ENCODE measurements around the gene DNAI1.
"Not testable (repeated sequence)": the region's sequence is repeated elsewhere in the genome, so short reads cannot be mapped to it uniquely, and the experiment has no call there.

DNAI1 gene

GRCh38 chr9:34450644-34451043, 8.0 kb upstream of the DNAI1 start:
- no peak for DNase-seq

DNA sequence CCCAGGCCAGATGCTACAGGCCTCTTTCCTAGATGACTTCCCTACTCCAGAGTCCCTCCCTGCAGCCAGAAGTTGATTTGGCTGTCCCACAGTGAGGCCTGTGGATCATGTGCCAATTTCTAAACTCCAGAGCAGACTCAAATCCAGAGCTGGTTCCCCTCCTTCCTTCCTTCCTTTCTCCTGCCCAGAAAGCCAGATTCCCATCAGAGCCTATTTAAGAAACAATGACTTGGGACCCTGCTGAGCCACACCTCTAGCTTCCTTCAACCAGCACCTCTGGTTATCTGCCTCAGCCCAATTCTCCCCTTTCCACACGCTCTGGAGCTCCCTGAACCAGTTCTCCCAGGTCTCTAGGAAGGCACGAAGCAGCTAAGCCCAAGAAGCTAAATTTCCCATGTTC, 7.5 kb upstream of the DNAI1 start:
- no peak for DNase-seq

DNA sequence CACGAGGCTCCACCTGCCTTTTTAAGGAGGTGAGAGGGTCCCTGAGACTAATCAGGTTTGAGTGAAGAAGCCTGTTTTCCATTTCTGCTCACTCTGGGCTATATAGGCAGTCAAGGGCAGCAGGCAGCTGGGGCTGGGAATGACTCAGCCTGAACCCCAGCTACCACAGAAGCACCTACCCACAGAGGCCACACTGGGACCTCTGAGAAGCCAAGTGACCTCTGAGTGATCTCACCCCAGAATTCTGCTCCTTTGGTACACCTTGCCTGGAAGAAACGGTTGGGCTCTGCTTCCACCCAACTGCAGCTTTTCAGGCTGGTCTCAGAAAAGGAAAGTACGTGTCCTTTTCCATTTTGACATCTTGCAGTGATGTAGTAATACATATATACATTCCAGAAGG, 7.1 kb upstream of the DNAI1 start:
- DNase-seq, result no peak

DNA sequence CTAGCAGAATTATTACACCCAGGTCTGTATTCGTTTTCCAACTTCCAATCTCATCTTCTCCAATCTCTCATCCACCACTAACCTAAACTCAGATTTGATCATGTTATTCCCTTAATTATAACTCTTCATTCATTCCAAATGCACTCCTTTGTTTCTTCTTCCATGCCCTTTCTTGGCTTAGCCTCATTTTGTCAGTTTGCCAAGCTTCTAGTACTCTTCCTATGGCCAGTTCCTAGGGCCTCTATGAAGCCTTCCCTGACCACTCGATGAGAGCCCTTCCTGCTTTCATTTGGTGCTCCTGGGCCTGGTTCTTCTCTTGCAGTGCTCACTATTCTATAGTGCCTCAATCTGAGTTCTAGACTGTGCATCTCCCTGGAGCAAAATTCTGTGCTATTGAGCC, 6.0 kb upstream of the DNAI1 start:
- no peak for DNase-seq

GRCh38 chr9:34454571-34455065, 4.0 kb upstream of the DNAI1 start:
- peak in 1 of 58 donors; percentile 30 for DNase-seq

DNA sequence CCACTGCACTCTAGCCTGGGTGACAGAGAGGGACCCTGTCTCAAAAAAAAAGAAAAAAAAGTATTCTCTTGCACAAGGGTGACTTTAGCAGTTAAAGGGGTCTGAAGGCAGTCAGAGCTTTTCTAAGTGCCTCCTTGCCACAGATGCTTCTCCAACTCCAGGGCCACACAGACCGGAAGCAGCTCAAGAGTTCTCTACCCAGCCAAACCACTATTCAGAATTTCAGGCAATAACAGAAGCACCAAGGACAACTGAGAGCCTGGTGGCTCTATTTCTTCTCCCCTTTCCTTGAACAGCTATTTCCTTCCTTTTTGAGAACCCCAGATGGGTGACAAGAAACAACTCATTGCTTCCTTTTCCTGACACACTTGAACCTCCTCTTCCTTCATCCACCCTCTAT, 2.5 kb upstream of the DNAI1 start:
- no peak for DNase-seq

DNA sequence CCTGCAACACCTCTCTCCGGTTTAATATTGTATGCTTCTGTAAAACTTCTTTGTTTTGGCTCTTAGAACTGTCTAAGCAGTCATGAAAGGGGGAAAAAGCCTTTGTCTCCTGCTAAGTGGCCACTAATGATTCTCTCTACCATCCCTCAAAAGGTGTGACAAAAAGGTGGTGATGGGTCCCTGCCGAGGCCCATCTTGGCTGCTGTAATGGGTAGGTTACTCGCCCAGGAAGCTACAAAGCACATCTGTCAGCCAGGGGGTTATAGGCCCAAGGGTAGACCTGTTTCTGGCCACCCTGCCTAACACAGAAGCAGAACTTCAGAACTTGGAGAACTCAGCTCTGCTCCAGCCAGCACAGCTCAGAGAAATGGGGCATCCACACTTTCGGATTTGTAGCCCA, 1.9 kb upstream of the DNAI1 start:
- no peak for DNase-seq

- DNase-seq, result peak in 55 of 58 donors; percentile 10 to 82 (median 55)
These were observed 1.2 kb upstream of the DNAI1 start for GRCh38 chr9:34457266-34458012.

GRCh38 chr9:34458959-34459340, 345 bp downstream of the DNAI1 start:
- DNase-seq, result no peak

DNA sequence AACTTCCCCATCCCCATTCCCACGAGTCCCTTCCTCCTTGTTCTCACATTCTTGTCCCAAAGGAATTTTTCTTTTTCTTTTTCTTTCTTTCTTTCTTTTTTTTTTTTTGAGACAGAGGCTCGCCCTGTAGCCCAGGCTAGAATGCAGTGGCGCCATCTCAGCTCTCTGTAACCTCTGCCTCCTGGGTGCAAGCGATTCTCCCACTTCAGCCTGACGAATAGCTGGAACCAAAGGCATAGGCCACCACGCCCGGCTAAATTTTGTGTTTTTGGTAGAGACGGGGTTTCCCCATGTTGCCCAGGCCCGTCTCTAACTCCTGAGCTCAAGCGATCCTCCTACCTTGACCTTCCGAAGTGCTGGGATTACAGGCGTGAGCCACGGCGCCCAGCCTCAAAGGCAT, 751 bp downstream of the DNAI1 start:
- no peak for DNase-seq

GRCh38 chr9:34459941-34460340, 1.3 kb downstream of the DNAI1 start:
- DNase-seq, result no peak

DNA sequence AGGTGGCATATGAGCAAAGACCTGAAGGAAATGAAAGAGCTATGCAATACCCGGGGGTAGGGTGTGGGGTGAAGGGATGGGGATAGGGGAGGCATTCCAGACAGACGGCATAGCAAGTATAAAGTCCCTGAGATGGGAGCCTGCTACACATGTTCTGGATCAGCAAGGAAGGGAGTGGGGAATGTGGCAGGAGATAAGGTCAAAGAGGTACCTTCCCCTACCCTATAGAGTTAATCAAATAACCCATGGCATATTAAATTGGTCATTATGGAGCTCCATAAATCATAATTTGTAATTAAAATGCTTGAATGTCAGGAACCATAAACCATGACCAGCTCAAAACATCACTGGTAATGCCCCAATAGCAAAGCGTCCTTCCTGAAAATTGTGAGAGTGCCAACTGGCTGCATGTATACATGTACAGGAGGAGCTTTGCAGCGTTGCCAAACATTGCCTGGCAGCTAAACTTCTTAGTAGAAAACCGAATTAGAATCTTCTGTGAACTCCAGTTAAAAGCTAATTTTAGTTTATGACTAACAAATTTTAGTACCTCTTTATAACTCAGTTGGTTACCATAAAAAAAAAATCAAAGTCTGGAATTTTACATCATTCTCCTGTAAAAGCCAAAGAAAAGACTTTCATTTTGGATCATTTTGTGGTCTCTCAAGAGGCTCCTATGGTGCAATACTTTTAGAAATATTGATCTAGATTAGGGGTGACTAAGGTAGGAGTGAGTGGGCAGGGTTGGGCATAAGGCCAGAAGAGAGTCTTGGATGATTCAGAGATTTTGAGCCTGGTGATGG, 4.7 kb downstream of the DNAI1 start:
- DNase-seq, result peak in 17 of 58 donors; percentile 2 to 51 (median 17)

DNA sequence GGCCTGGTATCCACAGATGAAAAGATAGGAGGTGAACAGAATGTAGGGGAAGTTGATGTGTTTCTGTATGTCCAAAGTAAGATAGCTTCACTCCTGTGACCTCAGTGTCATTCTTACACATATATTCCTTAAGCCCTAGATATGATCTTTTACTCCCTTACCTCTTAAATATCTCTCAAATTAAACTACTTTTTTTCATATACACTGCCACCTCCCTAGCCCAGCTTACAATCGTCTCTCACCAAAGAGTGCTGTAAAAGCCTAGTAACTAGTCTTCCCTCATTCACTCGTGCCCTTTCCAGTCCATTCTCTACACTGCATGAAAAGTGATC, 5.3 kb downstream of the DNAI1 start:
- DNase-seq, result no peak

- no peak for DNase-seq
These were observed 6.0 kb downstream of the DNAI1 start for GRCh38 chr9:34464571-34464970.

GRCh38 chr9:34465468-34465867, 6.9 kb downstream of the DNAI1 start:
- DNase-seq, result no peak

DNA sequence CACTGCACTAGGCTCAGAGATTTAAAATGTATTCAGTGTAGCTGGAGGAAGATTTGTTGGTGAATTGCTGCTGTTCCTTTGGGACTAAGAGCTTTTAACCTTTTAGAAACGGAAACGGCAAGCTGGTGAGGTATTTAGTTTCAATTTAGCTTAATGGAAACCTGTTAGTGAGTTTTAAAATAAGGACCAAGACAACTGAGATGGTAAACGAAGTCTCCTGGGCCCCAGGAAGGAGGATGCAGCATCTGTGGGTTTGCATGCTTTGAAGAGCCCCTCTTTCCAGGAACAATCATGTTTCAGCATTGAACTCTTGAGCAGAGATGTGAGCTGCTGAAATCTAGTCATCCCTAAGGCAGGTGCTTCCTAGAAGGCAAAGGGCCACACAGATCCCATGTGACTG, 16.5 kb downstream of the DNAI1 start:
- DNase-seq, result no peak

DNA sequence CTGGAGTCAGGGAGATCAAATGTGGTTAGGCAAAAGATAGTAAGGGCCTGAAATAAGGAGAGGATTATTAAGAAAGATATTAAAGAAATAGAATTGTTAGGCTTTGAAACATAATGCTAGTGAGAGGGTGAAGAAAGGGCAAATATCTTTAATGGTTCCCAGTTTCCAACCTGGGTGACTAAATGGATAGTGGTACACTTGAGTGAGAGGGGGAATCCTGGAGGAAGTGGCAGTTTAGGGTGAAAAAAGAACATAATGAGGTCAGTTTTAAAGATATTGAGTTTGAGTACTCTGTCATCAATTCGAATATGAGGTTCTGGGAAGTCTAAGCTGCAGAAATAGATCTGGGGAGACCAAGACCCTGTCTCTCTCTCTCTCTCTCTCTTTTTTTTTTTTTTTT, 18.9 kb downstream of the DNAI1 start:
- no peak for DNase-seq

DNA sequence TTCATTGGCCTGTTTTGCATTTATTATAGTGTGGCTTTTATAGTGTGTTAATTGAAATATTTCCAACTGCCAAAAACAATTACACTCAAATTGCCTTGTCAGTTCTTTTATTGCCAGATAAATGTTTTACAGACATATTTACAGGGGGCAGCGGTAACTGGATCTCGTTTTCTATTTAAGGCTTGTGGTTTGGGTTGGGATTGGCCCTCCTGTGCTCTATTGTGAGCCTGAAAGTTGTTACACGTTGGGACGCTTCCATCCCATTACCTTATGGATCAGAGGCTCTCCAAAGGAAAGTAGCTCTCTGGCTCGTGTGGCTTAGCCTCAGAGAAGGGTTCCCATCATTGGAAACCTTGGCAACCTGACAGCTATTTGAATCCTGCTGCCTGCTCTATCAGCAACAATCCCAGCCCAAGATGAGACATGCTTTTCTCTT, 20.8 kb downstream of the DNAI1 start:
- DNase-seq, result no peak

DNA sequence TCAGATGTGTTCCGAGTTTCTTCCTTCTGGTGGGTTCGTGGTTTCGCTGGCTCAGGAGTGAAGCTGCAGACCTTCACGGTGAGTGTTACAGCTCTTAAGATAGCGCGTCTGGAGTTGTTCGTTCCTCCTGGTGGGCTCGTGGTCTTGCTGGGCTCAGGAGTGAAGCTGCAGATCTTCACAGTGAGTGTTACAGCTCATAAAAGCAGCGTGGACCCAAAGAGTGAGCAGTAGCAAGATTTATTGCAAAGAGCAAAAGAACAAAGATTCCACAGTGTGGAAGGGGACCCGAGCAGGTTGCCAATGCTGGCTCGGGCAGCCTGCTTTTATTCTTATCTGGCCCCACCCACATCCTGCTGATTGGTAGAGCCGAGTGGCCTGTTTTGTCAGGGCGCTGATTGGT, 23.0 kb downstream of the DNAI1 start:
- DNase-seq, result not testable (repeated sequence)

GRCh38 chr9:34482746-34483145, 24.1 kb downstream of the DNAI1 start:
- not testable (repeated sequence) for DNase-seq

GRCh38 chr9:34484678-34485077, 26.1 kb downstream of the DNAI1 start:
- DNase-seq, result no peak

GRCh38 chr9:34485822-34486221, 27.2 kb downstream of the DNAI1 start:
- no peak for DNase-seq

DNA sequence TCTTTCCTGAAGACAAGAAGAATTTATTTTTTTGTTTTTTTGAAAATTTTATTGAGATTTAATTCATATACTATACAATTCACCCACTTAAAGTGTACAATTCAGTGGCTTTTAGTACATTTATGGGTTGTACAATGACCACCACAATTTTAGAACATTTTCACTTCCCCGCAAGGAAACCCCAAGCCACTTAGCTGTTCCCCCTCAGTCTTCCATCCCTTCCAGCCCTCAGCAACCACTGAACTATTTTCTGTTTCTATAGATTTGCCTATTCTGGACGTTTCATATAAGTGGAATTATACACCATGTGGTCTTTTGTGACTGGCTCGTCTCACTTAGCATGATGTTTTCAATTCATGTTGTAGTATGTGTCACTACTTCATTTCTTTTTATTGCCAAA, 28.0 kb downstream of the DNAI1 start:
- DNase-seq, result no peak

Measured in anterior cingulate cortex (tissue), 58 donors.